GM19455 (cell line): Measurements from ENCODE around the gene HOXB1.
"Not testable (repeated sequence)": the region's sequence is repeated elsewhere in the genome, so short reads cannot be mapped to it uniquely, and the experiment has no call there.

ENCODE experiments used
- ATAC-seq: cut with Tn5 transposase; IDR thresholded peaks from one replicate; pipeline ENCODE4 v1.9.1; 2021; ENCODE audit not compliant: unreplicated experiment

Gene HOXB1

GRCh38 chr17:48523010-48523409, 7.8 kb downstream of the HOXB1 start:
- no peak for ATAC-seq

DNA sequence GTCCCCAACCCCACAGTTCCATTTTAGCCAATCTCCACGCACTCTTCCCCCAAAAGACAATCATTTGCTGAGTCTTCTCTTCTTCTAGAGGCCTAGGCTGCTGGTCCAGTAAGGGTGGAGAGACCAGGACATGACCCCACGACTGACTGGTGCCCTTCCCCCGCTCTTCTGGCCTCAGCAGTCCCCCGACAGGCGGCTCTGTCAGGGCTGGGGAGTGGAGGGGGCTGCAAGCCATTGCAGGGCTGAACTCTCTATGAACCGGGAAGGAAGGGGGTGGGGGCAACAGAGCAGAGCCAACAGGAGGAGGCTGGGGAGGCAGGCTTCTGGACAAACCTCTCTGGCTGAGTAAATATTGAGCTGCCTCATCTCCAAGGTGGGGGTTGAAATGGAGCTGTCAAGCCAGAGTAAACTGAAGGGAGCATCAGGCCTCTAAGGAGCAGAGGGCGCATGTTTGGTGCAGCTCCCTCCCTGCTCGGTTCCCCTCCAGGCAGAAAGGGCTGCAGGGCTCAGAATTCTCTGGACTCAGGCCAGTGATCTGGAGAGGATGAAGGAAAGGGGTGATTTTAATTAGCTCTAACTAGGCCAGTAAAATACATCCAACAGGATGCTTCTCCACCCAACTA, 8.7 kb downstream of the HOXB1 start:
- no peak for ATAC-seq

GRCh38 chr17:48520631-48521079, 10.2 kb downstream of the HOXB1 start:
- no peak for ATAC-seq

- no peak for ATAC-seq
Observed at GRCh38 chr17:48519427-48519826, 11.4 kb downstream of the HOXB1 start.

- ATAC-seq = no peak
Observed at GRCh38 chr17:48517478-48517877, 13.3 kb downstream of the HOXB1 start.

GRCh38 chr17:48515925-48516900, 14.6 kb downstream of the HOXB1 start:
- no peak for ATAC-seq

DNA sequence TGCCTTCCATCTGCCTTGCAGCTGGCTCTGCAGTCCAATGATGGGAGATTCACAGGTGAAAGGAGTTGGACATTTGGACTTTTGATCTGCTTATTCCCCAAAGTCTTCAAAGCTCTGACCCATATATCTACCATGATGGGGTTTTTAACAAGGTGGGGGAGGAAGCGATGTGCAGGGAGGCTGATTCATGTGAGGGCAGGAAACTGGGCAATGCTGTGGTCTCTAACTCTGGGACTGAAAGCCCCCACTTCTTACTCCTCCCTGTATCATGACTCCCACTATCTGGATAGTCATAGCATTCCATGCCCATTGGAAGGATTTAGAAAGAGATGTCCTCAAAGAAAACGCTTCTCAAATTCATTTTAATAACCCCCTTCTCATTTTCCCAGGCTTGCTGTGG, 16.3 kb downstream of the HOXB1 start:
- ATAC-seq = no peak

- no peak for ATAC-seq
Observed at GRCh38 chr17:48513666-48514455, 16.9 kb downstream of the HOXB1 start.

- ATAC-seq = no peak
Observed at GRCh38 chr17:48513097-48513496, 17.7 kb downstream of the HOXB1 start.

DNA sequence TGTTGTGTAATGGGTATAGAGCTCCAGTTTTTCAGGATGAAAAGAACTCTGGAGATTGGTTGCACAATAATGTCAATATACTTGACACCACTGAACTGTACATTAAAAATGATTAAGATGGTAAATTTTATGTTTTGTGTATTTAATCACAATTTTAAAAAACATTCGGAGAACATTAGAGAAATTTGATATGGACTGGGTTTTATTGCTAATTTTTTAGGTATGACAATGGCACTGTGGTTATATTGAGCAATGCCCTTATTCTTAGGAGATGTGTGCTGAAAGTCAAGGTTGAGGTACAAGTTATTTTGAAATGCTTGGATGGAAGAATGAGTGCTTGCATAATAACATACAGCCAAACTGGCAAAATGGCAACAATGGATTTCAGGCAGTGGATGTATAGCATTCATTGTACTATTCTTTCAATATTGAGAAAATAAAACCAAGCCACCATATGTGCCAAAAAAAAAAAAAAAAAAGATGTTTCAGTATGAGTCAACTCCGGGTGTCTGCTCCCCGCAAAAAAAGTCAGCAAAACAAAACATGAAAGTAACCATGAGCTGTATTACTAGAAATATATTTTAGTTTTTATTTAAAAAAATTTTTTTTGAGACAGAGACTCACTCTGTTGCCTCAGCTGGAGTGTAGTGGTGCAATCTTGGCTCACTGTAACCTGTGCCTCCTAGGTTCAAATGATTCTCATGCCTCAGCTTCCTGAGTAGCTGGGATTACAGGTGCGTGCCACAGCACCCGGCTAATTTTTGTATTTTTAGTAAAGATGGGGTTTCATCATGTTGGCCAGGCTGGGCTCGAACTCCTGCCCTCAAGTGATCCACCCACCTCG, 19.8 kb downstream of the HOXB1 start:
- peak; percentile 60 for ATAC-seq

DNA sequence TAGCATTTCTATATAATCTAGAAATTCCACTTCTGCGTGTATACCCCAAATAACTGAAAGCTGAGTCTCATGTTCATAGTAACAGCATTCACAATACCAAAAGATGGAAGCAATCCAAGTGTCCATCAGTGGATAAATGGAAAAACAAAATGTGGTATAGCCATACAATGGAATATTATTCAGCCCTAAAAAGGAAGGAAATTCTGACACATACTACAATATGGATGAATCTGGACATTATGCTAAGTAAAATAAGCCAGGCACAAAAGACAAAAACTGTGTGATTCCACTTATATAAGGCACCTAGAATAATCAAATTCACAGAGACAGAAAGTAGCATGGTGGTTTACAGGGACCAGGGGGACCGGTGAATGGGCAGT, 20.4 kb downstream of the HOXB1 start:
- ATAC-seq = no peak

DNA sequence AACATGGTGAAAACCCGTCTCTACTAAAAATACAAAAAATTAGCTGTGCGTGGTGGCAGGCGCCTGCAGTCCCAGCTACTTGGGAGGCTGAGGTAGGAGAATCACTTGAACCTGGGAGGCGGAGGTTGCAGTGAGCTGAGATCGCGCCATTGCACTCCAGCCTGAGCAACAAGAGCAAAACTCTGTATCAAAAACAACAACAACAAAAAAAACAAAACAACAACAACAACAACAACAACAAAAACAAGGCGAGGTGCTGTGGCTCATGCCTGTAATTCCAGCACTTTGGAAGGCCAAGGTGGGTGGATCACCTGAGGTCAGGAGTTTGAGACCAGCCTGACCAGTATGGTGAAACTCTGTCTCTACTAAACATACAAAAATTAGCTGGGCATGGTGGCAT, 21.1 kb downstream of the HOXB1 start:
- not testable (repeated sequence) for ATAC-seq

DNA sequence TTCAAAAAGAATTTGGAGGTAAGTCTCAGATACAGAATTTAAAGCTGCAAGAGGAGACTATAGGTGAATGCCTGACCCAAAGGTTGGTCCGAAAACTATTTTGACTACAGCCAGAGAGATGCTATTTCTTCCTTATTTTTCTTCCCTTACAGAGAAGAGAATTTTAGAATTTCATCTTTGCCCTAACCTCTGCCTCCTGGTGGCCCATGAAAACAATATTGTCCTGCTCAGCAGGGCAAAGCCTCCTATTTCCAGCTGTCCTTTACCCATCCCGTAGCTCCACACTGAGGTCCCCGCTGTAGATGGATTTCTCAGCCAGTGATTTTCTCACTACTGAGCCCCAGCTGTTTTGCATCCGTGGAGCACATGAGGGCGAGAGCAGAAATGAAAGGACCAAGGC, 24.6 kb downstream of the HOXB1 start:
- no peak for ATAC-seq

GRCh38 chr17:48505788-48506187, 25.0 kb downstream of the HOXB1 start:
- ATAC-seq = peak; percentile 83

- ATAC-seq = no peak
Observed at GRCh38 chr17:48504953-48505352, 25.9 kb downstream of the HOXB1 start.

GRCh38 chr17:48503747-48504146, 27.1 kb downstream of the HOXB1 start:
- ATAC-seq = no peak

GRCh38 chr17:48502901-48503300, 27.9 kb downstream of the HOXB1 start:
- no peak for ATAC-seq

DNA sequence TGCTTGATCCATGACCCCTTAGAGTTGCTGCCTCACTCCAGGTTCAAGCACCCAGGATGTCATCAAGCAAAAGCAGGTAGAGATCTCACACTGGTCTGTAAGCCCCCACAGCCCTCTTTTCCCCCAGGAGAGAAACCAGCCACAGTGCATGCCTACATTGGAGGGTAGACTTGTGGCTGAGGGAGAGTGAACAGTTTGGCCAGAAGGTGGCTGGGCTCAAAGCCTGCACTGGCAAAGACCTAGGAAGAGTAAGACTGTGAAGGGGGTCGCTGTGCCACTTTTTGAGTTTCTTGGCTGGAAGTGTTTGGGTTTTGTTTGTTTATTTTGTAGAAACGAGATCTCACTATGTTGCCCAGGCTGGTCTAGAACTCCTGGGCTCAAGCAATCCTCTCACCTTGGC, 28.5 kb downstream of the HOXB1 start:
- ATAC-seq = no peak

DNA sequence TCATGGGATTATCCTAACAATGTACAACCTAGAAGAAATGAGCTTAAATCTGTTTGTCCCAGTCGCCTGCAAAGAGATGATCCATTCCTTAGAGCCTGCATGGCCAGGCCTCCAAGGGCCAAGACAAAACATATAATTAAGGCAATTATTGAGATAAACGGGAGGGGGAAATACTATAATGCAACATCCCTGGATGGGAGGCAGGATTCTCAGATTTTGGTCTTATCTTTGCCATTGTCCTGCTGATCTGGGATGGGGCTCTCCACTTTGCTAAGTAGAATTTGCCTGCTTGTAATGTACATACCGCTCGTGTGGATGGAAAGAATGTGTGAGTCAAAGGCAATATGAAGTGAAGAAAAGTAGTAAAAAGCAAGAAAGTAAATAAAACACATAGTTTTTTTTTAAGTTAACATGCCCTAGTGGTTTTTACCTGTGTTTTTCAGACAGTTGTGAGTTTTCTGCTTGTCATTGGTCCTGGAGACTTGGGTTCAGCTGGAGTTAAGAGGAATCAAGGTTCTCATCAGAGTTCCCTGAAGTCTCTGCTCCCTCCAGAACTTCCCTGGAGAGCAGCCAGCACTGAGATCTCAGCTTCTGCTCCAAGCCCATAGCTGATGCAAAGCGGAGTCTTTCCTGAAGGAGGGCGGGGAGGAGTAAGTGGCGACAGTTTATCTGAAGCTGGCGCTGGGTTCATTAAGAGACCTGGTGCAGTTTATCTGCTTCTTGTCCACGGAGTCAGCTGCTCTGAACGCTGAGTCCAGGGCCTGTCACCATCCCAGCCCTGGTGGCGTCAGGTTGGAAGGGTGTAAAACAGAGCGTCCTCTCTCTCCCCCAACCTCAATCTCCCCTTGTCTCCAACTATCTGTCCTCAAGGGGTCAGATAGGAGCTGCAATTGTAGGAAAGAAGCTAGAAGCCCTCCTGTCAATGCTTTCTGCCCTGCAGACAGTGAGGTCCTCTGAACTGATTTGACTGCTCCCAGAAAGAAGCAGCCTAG, 30.1 kb downstream of the HOXB1 start:
- no peak for ATAC-seq
